Body of pancreas (tissue), 4 donors: ENCODE data around the gene SMURF2. TPM values are rescaled to one million over a fixed set of nuclear protein-coding genes. Genes with fewer than 3 reads are reported as not detected.

ENCODE experiments used
- ATAC-seq: fragments of 150-250 bp; one replicate; pipeline ENCODE4 v1.9.1; 2016
- DNase-seq, 4 donors: peaks; one replicate each; pipeline ENCODE4 v3.0.0-alpha.2; 2019
- H3K27ac ChIP-seq, 4 donors: fragments of 200-600 bp; sonication (generic); 1 replicate in 3 of 4; 2 replicates in 1 of 4; pipeline versions ENCODE4 v1.5.1 to v1.6.1; 2016 to 2019; ENCODE audit warnings: mild to moderate bottlenecking in 1 of 4, mixed read lengths in 1 of 4, moderate library complexity in 1 of 4
- H3K27me3 ChIP-seq, 2 donors: fragments of 200-600 bp; sonication (generic); one replicate each; pipeline ENCODE4 v1.6.0; 2016; ENCODE audit warnings: mild to moderate bottlenecking in 1 of 2
- H3K36me3 ChIP-seq, 2 donors: fragments of 200-600 bp; sonication (generic); replicated peaks in 1 of 2; 2 replicates each; pipeline ENCODE4 v1.5.1; 2016; ENCODE audit warnings: low read depth in 2 of 2; ENCODE audit not compliant: insufficient read depth in 1 of 2
- H3K4me1 ChIP-seq: fragments of 200-600 bp; sonication (generic); one replicate; pipeline ENCODE4 v1.6.0; 2016
- H3K4me3 ChIP-seq, 2 donors: fragments of 200-600 bp; sonication (generic); 1 replicate in 1 of 2; 2 replicates in 1 of 2; pipeline ENCODE4 v1.5.1; 2016 to 2019
- H3K9me3 ChIP-seq, 3 donors: fragments of 200-600 bp; sonication (generic); 1 replicate in 2 of 3; 2 replicates in 1 of 3; pipeline ENCODE4 v1.5.1; 2016
- POLR2A ChIP-seq, 3 donors: fragments of 450-650 bp; IDR thresholded peaks; one replicate each; pipeline ENCODE4 v1.6.1; 2016; ENCODE audit warnings: antibody characterized with exemption in 3 of 3, mild to moderate bottlenecking in 2 of 3
- WGBS, 2 donors: methylation state at CpG; one replicate each; pipeline ENCODE4 v1.1.5; 2017; 5-methylcytosine and 5-hydroxymethylcytosine counted together
- intact Hi-C: fragments of 100-400 bp; cut with DNase I; formaldehyde crosslinking; loops from one replicate; pipeline ENCODE4 v1.15.1; 2023
- total RNA-seq, 2 donors: library from RNA; depleted of rRNA; stranded (reverse); fragments of >200 nt; gene quantifications; one replicate each; pipeline ENCODE4 v1.1.0, GENCODE V29; 2016
- TF ChIP-seq, protein P1 (sequence below), 7 experiments: fragments of 450-650 bp in 4 of 7; fragments of 200-600 bp in 3 of 7; sonication (generic) in 3 of 7; IDR thresholded peaks; one replicate each; pipeline ENCODE4 v1.5.1; 2016 to 2019; ENCODE audit warnings: antibody characterized with exemption in 7 of 7

SMURF2 gene
- total RNA-seq, 2 donors from 2014 or later, result 10.6 to 15.5 TPM

DNA sequence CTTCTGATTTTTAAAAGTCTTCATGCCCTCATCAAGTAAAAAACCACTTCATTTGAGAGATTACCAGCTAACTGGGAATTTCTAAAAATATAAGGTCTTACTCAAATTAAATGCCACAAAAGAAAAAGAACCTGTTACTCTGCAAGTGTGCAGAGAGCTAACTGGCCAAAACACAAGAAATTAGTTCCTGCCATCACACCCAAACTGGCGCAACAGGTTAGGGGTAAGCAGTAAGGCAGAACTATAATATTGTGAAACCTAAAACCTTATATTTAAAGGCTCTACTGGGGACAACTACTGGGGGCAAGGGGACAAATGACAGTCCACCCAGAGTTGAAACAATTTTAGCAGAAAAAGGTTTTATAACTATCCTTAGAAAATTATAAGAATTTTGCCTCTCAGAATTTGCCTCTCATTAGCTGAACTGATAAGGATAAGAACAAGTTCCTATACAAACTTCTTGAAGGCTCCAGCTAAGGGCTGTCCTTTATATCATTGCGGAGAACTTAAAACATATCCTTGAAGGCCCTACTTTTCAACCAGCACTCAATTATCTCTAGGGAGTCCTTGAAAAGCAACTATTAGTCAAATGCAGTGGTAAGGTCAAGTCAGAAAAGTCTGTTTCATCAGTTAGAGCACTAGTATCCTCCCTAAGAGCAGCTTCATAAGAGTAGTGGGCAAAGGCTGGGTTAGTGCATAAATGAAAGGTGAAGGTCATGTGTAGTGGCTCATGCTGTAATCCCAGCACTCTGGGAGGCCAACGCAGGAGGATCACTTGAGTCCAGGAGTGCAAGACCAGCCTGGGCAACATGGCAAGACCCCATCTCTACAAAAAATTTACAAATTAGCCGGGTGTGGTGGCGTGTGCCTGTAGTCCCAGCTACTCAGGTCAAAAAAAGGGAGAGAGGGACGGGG, 31.5 kb downstream of the SMURF2 start:
- ATAC-seq (no peak), DNase-seq (no peak)
- H3K27ac ChIP-seq, result no peak overlapping the region
- H3K27me3 ChIP-seq, result no peaks in the 10 kb centered on the region
- peaks cover 40% of the 10 kb centered on the region for H3K4me1 ChIP-seq
- WGBS, 2 donors, result 84% methylated on average over 5 to 6 of the region's 6 CpGs
- no peak overlapping the region for H3K4me3 ChIP-seq
- no peak for TF ChIP-seq POLR2A (IDR thresholded peaks at IDR 0.05)
- TF ChIP-seq, protein P1, sequence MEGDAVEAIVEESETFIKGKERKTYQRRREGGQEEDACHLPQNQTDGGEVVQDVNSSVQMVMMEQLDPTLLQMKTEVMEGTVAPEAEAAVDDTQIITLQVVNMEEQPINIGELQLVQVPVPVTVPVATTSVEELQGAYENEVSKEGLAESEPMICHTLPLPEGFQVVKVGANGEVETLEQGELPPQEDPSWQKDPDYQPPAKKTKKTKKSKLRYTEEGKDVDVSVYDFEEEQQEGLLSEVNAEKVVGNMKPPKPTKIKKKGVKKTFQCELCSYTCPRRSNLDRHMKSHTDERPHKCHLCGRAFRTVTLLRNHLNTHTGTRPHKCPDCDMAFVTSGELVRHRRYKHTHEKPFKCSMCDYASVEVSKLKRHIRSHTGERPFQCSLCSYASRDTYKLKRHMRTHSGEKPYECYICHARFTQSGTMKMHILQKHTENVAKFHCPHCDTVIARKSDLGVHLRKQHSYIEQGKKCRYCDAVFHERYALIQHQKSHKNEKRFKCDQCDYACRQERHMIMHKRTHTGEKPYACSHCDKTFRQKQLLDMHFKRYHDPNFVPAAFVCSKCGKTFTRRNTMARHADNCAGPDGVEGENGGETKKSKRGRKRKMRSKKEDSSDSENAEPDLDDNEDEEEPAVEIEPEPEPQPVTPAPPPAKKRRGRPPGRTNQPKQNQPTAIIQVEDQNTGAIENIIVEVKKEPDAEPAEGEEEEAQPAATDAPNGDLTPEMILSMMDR (IDR thresholded peaks at IDR 0.05), result no peak
- intact Hi-C loops, result no loop called here
- no peaks in the 10 kb centered on the region for H3K9me3 ChIP-seq
- H3K36me3 ChIP-seq, result no peaks in the 10 kb centered on the region

DNA sequence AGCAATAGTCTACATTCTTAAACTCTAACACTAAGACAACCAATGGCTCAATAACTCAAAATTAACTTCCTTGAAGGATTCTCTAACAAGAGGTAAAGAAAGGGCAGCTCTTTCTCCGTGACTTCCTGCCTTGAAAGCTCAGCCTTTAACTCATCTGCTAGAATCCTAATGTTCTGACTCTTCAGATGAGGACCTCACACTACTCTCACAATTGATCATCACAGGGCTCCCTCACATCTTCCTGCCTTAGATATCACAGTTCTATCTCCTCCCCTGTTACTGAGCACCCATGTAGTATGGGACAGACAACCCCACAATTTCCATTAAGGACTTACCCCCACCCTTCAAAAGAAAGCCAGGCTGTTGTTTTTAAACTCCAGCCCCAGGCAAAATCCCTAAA, 33.5 kb downstream of the SMURF2 start:
- DNase-seq, result no peak
- Histone ChIP-seq H3K27ac (no peak overlapping the region), H3K4me1 (peaks cover 43% of the 10 kb centered on the region), H3K4me3 (no peak overlapping the region), H3K36me3 (no peaks in the 10 kb centered on the region), H3K9me3 (no peaks in the 10 kb centered on the region), H3K27me3 (no peaks in the 10 kb centered on the region)
- intact Hi-C loops, result no loop called here
- no peak for ATAC-seq
- 75 to 94% methylated on average over 1 of the region's 1 CpG for WGBS, 2 donors
- TF ChIP-seq, protein P1 (IDR thresholded peaks at IDR 0.05), result no peak
- TF ChIP-seq POLR2A (IDR thresholded peaks at IDR 0.05), result no peak

DNA sequence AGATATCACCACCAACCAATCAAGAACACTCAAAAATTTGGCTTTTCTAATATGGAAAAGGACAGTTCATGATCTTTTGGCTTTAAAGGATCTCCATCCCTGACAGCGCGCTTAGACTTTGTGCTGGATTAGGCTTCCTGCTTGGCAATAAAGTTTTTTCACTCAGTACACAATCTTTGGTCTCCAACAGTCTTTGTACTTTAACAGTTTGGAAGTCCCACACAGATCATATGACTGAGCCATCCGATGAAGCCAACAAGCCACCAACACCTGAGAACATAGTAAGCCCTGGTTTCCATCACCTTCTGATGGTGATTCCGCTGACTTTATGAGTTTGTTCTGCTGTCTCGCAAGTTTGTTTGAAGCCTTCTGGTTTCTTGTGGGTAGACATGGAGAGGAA, 34.3 kb downstream of the SMURF2 start:
- Histone ChIP-seq H3K4me3 (no peak overlapping the region), H3K4me1 (peaks cover 39% of the 10 kb centered on the region), H3K27ac (no peak overlapping the region), H3K36me3 (no peaks in the 10 kb centered on the region), H3K9me3 (no peaks in the 10 kb centered on the region), H3K27me3 (no peaks in the 10 kb centered on the region)
- DNase-seq (no peak), ATAC-seq (no peak)
- intact Hi-C loops, result no loop called here
- no peak for TF ChIP-seq POLR2A (IDR thresholded peaks at IDR 0.05)
- TF ChIP-seq, protein P1 (IDR thresholded peaks at IDR 0.05), result no peak
- 96 to 97% methylated on average over 5 of the region's 5 CpGs for WGBS, 2 donors

DNA sequence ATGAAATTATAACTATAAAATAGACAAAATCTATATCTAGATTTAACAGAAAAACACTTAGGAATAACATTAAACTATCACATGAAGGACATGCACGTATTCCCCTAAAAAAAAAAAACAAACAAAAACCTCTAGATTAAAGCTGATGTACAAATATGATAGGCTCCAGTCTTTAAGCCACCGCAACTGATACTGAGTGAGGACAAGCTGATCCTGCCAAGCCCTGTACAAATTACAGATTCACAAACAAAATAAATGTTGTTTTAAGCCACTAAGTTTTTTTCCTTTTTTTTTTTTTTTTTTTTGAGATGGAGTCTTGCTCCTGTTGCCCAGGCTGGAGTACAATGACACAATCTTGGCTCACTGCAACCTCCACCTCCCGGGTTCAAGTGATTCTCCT, 35.3 kb downstream of the SMURF2 start:
- DNase-seq, result no peak
- H3K9me3 ChIP-seq, result no peaks in the 10 kb centered on the region
- no peaks in the 10 kb centered on the region for H3K36me3 ChIP-seq
- H3K4me3 ChIP-seq, result no peak overlapping the region
- intact Hi-C loops, result no loop called here
- 24 to 31% methylated on average over 3 of the region's 3 CpGs for WGBS, 2 donors
- ATAC-seq, result no peak
- H3K4me1 ChIP-seq, result peaks cover 30% of the 10 kb centered on the region
- H3K27me3 ChIP-seq, result no peaks in the 10 kb centered on the region
- no peak overlapping the region for H3K27ac ChIP-seq
- no peak for TF ChIP-seq POLR2A (IDR thresholded peaks at IDR 0.05)
- TF ChIP-seq, protein P1 (IDR thresholded peaks at IDR 0.05), result no peak

DNA sequence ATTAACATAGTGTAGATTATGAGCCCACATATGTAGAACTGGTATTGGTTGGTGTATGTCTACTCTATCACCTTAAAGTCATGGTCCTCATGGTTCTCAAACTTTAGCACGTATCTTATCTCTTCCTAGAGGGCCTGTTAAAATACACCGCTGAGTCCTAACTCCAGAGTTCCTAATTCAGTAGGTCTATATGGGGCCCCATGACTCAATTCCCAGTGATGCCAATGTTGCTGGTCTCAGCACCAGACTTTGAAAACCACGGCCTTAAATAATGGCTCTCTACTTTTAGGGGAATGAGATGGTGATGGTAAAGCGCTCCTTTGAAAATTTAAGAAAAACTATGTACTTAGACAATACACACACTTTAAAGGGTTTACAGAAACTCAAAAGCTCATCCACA, 36.6 kb downstream of the SMURF2 start:
- TF ChIP-seq POLR2A (IDR thresholded peaks at IDR 0.05), result no peak
- TF ChIP-seq, protein P1 (IDR thresholded peaks at IDR 0.05), result no peak
- H3K36me3 ChIP-seq, result no peaks in the 10 kb centered on the region
- H3K9me3 ChIP-seq, result no peaks in the 10 kb centered on the region
- ATAC-seq, result no peak
- WGBS, 2 donors, result 83 to 88% methylated on average over 4 of the region's 4 CpGs
- H3K4me3 ChIP-seq, result no peak overlapping the region
- H3K27me3 ChIP-seq, result no peaks in the 10 kb centered on the region
- H3K27ac ChIP-seq, result no peak overlapping the region
- no peak for DNase-seq
- peaks cover 25% of the 10 kb centered on the region for H3K4me1 ChIP-seq
- intact Hi-C loops, result no loop called here
